Activated naive CD8-positive, alpha-beta T cell treated with anti-CD3 and anti-CD28 coated beads for 36 hours (primary cell): ENCODE data around the gene MKRN2OS. TPM values are rescaled to one million over a fixed set of nuclear protein-coding genes. Genes with fewer than 3 reads are reported as not detected.

Experiments used
- DNase-seq: peaks from one replicate; pipeline ENCODE4 v3.0.0; 2021
- H3K27ac Mint-ChIP-seq: one replicate; pipeline ENCODE4 v1.8.0; 2022; ENCODE audit warnings: mild to moderate bottlenecking, moderate library complexity, mixed read lengths
- H3K27me3 Mint-ChIP-seq: one replicate; pipeline ENCODE4 v1.8.0; 2022; ENCODE audit warnings: mild to moderate bottlenecking, mixed read lengths
- H3K36me3 Mint-ChIP-seq: one replicate; pipeline ENCODE4 v1.8.0; 2021; ENCODE audit warnings: mild to moderate bottlenecking, mixed read lengths
- H3K4me1 Mint-ChIP-seq: one replicate; pipeline ENCODE4 v1.8.0; 2021; ENCODE audit warnings: mixed read lengths
- H3K4me3 Mint-ChIP-seq: one replicate; pipeline ENCODE4 v1.8.0; 2022; ENCODE audit warnings: mild to moderate bottlenecking, moderate library complexity, mixed read lengths
- H3K9me3 Mint-ChIP-seq: one replicate; pipeline ENCODE4 v1.8.0; 2022; ENCODE audit warnings: mixed read lengths
- total RNA-seq, 2 experiments: library from RNA; stranded (reverse); gene quantifications; one replicate each; pipeline ENCODE4 v1.2.3, GENCODE V29; 2021

Gene MKRN2OS
- total RNA-seq, 2 experiments from 2014 or later = not detected

DNA sequence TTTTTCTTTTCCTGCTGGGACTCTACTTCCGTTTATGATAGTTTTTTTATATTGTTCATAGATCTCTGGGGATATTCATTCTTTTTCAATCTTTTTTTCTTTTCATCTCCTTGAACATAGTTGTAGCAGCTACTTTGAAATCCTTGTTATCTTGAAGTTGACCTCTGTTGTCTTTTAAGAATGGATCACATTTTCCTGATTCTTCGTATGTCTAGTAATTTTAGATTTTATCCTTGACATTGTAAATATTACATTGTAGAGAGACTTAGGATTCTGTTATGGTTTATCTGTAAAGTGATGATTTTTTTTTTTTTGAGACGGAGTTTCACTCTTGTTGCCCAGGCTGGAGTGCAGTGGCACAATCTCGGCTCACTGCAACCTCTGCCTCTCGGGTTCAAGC lies 32.1 kb upstream of the MKRN2OS start:
- no peak for DNase-seq
- peaks cover 61% of the 10 kb centered on the region for H3K36me3 Mint-ChIP-seq
- H3K9me3 Mint-ChIP-seq = peaks cover 3% of the 10 kb centered on the region
- no peaks in the 10 kb centered on the region for H3K4me1 Mint-ChIP-seq
- peak overlapping the region; percentile 19 for H3K27ac Mint-ChIP-seq
- H3K27me3 Mint-ChIP-seq = no peaks in the 10 kb centered on the region
- no peak overlapping the region for H3K4me3 Mint-ChIP-seq

DNA sequence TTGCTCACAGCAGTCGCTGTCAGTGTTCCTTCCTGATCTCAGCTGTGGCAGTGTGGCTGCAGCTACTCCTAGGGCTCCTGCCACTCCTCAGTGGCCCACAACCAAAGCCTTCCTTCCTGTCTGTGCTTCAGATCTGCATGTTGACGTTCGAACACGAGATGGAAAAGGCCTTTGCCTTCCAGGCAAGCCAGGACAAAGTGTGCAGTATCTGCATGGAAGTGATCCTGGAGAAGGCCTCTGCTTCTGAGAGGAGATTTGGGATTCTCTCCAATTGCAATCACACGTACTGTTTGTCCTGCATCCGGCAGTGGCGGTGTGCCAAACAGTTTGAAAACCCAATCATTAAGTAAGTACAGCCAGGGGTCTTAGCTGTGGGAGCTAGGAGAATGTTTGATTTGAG lies 29.4 kb upstream of the MKRN2OS start:
- H3K4me1 Mint-ChIP-seq = no peaks in the 10 kb centered on the region
- no peaks in the 10 kb centered on the region for H3K27me3 Mint-ChIP-seq
- DNase-seq = no peak
- H3K36me3 Mint-ChIP-seq = peaks cover 61% of the 10 kb centered on the region
- no peak overlapping the region for H3K27ac Mint-ChIP-seq
- H3K4me3 Mint-ChIP-seq = no peak overlapping the region
- peaks cover 3% of the 10 kb centered on the region for H3K9me3 Mint-ChIP-seq

GRCh38 chr3:12574131-12574530 lies 28.8 kb upstream of the MKRN2OS start:
- Mint-ChIP-seq H3K4me3 (no peak overlapping the region), H3K27ac (no peak overlapping the region), H3K36me3 (peaks cover 59% of the 10 kb centered on the region), H3K27me3 (no peaks in the 10 kb centered on the region), H3K9me3 (peaks cover 3% of the 10 kb centered on the region), H3K4me1 (peaks cover 3% of the 10 kb centered on the region)
- no peak for DNase-seq

GRCh38 chr3:12571986-12572385 lies 26.7 kb upstream of the MKRN2OS start:
- H3K27ac Mint-ChIP-seq = no peak overlapping the region
- H3K4me3 Mint-ChIP-seq = no peak overlapping the region
- no peaks in the 10 kb centered on the region for H3K27me3 Mint-ChIP-seq
- no peaks in the 10 kb centered on the region for H3K9me3 Mint-ChIP-seq
- DNase-seq = no peak
- peaks cover 9% of the 10 kb centered on the region for H3K4me1 Mint-ChIP-seq
- H3K36me3 Mint-ChIP-seq = peaks cover 46% of the 10 kb centered on the region

DNA sequence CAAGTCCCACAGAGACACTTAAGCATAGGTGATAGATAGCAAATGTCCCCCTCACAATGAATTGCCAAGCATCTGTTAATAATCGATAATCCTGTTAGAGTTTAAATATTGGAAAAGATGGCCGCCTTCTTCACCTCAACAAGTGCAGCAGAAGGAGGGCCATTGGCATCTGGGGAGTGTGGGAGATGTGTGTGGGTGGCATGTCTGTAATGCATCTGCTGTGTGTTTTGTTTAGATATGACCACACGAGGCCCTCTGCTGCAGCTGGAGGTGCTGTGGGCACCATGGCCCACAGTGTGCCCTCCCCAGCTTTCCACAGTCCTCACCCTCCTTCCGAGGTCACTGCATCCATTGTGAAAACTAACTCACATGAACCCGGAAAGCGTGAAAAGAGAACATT lies 24.5 kb upstream of the MKRN2OS start:
- Mint-ChIP-seq H3K4me3 (no peak overlapping the region), H3K4me1 (peaks cover 18% of the 10 kb centered on the region), H3K27me3 (no peaks in the 10 kb centered on the region), H3K9me3 (peaks cover 9% of the 10 kb centered on the region), H3K36me3 (peaks cover 43% of the 10 kb centered on the region), H3K27ac (no peak overlapping the region)
- DNase-seq = no peak

- H3K4me1 Mint-ChIP-seq = peaks cover 20% of the 10 kb centered on the region
- H3K27ac Mint-ChIP-seq = no peak overlapping the region
- H3K36me3 Mint-ChIP-seq = peaks cover 44% of the 10 kb centered on the region
- H3K9me3 Mint-ChIP-seq = peaks cover 9% of the 10 kb centered on the region
- no peak for DNase-seq
- H3K4me3 Mint-ChIP-seq = no peak overlapping the region
- no peaks in the 10 kb centered on the region for H3K27me3 Mint-ChIP-seq
These were observed 23.4 kb upstream of the MKRN2OS start for GRCh38 chr3:12568747-12569146.

DNA sequence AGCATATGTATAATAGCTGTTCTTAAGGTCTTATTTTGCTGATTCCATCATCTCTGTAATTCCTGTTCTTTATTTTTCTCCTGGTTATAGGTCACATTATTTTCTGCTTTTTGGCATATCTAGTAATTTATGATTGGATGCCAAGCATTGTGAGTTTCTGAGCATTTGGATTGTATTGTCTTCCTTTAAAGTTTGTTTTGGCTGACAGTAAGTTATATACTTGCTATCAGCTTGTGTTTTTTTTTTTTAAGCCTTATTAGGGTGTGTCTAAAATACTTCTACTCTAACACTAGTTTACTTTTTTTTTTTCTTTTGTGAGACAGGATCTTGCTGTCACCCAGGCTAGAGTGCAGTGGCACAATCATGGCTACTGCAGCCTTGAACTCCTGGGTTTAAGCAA lies 21.7 kb upstream of the MKRN2OS start:
- Mint-ChIP-seq H3K4me1 (peaks cover 26% of the 10 kb centered on the region), H3K9me3 (peaks cover 9% of the 10 kb centered on the region), H3K36me3 (peaks cover 36% of the 10 kb centered on the region), H3K27ac (no peak overlapping the region), H3K27me3 (no peaks in the 10 kb centered on the region), H3K4me3 (no peak overlapping the region)
- DNase-seq = no peak

GRCh38 chr3:12562451-12562850 lies 17.2 kb upstream of the MKRN2OS start:
- no peak for DNase-seq
- Mint-ChIP-seq H3K27me3 (no peaks in the 10 kb centered on the region), H3K36me3 (peaks cover 22% of the 10 kb centered on the region), H3K4me3 (no peak overlapping the region), H3K27ac (no peak overlapping the region), H3K9me3 (peaks cover 9% of the 10 kb centered on the region), H3K4me1 (peaks cover 56% of the 10 kb centered on the region)

DNA sequence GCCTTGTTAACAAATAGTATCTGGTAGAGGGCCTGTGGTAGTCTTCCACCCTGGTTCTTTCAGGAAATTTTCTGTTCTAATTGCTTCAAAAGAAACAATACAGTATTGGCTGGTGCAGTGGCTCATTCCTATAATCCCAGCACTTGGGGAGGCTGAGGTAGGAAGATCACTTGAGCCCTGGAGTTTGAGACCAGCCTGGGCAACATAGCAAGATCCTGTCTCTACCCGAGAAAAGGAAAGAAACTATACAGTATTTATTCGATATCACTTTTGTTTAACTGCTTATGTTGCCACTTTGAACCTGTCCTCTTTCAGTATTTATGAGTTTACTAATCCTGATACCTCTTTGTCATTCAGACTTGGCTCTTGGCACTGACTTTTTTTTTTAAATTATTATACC lies 16.1 kb upstream of the MKRN2OS start:
- Mint-ChIP-seq H3K4me1 (peaks cover 59% of the 10 kb centered on the region), H3K9me3 (peaks cover 6% of the 10 kb centered on the region), H3K27ac (peak overlapping the region; percentile 48), H3K4me3 (no peak overlapping the region), H3K27me3 (no peaks in the 10 kb centered on the region), H3K36me3 (peaks cover 16% of the 10 kb centered on the region)
- no peak for DNase-seq

DNA sequence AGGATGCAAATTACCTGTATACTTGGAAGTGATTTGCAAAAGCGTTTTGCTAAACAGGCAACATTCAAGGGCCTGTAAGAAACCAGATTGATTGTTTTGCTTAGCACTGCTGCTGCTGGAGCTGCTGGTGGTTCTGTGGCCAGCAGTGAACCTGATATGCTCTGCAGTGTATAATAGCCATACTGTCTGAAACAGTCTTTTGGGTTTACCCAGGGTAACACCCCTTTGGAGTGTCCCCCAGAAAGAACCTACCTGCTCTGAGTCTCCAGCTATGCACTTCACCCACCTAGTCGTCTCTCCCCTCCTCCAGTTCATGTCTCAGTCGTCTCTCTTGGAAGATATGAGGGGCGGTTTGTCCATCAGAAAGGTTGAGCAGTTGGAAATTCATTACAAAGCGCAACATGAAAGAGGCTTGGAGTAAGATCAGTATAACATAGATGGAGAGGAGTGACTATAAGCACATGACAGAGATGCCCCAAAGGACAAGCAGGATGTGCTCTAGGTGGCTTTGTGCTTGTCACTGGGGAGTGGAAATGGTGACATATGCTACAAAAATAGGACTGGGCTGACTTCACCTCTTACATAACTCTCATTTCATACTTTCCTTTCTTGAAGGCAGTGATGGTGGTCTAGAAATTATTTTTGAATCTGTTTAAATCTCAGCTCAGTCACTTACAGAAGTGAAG lies 15.3 kb upstream of the MKRN2OS start:
- H3K27ac Mint-ChIP-seq = peak overlapping the region; percentile 78
- H3K4me1 Mint-ChIP-seq = peaks cover 60% of the 10 kb centered on the region
- peaks cover 2% of the 10 kb centered on the region for H3K9me3 Mint-ChIP-seq
- no peak overlapping the region for H3K4me3 Mint-ChIP-seq
- DNase-seq = no peak
- peaks cover 11% of the 10 kb centered on the region for H3K36me3 Mint-ChIP-seq
- H3K27me3 Mint-ChIP-seq = peaks cover 4% of the 10 kb centered on the region

DNA sequence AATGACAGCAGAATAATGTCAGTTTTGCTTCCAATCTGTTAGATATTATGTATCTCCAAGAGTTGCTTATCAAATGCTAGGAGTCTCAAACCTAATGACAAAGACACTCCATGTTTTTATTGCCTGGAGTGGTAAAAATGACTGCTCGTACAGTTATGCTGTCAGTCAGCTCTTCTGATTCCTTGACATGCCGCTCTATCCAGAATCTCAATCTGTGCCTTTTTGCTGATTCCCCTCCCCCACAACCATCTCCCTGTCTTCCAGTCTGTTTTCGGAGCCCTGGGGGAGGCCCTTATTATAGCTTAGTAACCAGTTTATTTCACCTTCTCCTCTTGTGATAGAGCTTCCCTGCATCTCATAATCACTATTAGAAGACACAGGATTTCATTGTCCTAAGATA lies 14.2 kb upstream of the MKRN2OS start:
- Mint-ChIP-seq H3K9me3 (no peaks in the 10 kb centered on the region), H3K27ac (no peak overlapping the region), H3K4me3 (peak overlapping the region; percentile 24), H3K27me3 (peaks cover 14% of the 10 kb centered on the region), H3K36me3 (peaks cover 2% of the 10 kb centered on the region), H3K4me1 (peaks cover 54% of the 10 kb centered on the region)
- DNase-seq = no peak

DNA sequence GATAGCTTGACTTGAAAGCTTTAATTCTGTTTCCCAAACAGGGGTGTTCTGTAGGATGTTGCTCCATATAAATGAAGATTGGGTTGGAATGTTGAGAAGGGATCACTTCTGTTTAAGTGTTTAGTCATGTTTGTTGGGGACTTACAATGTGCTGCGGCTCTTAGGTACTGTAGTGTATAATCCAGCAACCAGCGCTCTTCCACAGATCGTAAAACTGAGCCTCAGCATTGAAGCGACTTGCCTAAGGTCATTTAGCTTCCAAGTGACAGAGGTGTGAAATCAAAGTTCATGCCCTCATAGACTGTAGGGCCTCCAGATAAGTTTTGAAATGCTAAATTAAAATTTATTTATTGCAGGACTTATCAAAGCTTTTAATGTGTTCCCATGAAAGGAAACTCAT lies 13.4 kb upstream of the MKRN2OS start:
- Mint-ChIP-seq H3K27ac (no peak overlapping the region), H3K27me3 (peaks cover 23% of the 10 kb centered on the region), H3K4me1 (peaks cover 58% of the 10 kb centered on the region), H3K9me3 (no peaks in the 10 kb centered on the region), H3K4me3 (peak overlapping the region; percentile 86), H3K36me3 (no peaks in the 10 kb centered on the region)
- DNase-seq = no peak

- H3K9me3 Mint-ChIP-seq = no peaks in the 10 kb centered on the region
- H3K27ac Mint-ChIP-seq = peak overlapping the region; percentile 89
- no peaks in the 10 kb centered on the region for H3K36me3 Mint-ChIP-seq
- peak overlapping the region; percentile 86 for H3K4me3 Mint-ChIP-seq
- H3K27me3 Mint-ChIP-seq = peaks cover 31% of the 10 kb centered on the region
- peaks cover 57% of the 10 kb centered on the region for H3K4me1 Mint-ChIP-seq
- DNase-seq = no peak
These were observed 12.3 kb upstream of the MKRN2OS start for GRCh38 chr3:12557473-12558100.

DNA sequence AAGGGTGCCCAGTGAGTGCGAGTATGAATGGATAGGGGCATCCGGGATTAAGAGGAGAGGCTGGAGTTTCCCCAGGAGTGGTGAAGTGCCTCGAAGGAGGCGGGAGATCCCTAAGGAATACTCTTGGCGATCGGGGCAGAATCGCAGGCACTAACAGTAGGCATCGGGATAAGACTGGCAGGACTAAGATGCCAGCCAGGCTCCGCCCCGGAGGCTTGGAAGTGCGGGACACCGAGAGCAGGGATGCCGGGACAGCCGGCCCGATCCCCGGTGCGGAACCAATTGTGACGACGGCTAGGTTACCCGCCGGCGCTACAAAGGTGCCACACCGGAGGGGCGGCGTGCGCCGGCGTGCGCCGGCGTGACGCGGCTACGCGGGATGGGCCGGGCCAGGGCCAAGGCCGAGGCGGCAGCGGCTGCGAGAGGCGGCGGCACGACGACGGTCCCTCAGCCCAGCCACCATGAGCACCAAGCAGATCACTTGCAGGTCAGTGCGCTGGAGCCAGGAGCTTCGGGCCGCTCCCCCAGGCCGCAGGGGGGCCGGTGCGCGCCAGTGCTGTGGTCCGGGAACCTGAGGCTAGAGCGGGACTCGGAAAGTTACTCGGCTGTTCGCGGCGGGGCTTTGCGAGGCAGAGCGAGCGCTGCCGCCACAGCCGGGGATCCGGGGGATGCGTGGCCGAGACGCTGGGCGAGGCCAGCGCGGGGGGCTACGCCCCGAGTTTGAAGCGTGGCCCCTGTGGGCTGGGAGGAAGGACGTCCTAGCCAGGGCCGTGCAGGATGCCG lies 11.6 kb upstream of the MKRN2OS start, which contains the start of gene MKRN2:
Gene MKRN2, plus strand, starts transcription at position 398 of the 783 bp plus-strand sequence. Its CDS starts 64 bp downstream, at position 462.
- DNase-seq = peak; percentile 88
- H3K4me3 Mint-ChIP-seq = peak within 1 kb of the TSS; percentile 86
- no peaks in the 10 kb centered on the region for H3K9me3 Mint-ChIP-seq
- H3K27me3 Mint-ChIP-seq = peaks cover 31% of the 10 kb centered on the region
- no peaks in the 10 kb centered on the region for H3K36me3 Mint-ChIP-seq
- H3K27ac Mint-ChIP-seq = peak within 1 kb of the TSS; percentile 89
- H3K4me1 Mint-ChIP-seq = peaks cover 52% of the 10 kb centered on the region

DNA sequence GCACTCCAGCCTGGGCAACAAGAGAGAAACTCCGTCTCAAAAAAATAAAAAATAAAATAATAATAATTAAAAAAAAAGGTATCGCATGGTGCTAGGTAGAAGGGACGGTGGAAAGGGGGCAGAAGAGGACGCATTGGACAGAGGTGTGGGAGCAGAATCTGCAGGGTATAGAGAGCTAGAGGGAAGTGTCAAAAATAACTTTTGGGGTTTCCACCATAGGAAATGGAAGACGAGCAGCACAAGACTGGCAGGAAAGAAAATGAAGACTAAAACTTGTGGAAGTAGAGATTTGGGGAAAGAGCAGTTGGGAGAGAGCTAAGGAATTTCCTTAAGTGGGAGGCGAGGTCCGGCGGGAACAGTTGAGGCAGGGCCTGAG lies 11.0 kb upstream of the MKRN2OS start:
- Mint-ChIP-seq H3K9me3 (no peaks in the 10 kb centered on the region), H3K27me3 (peaks cover 31% of the 10 kb centered on the region), H3K36me3 (no peaks in the 10 kb centered on the region), H3K4me3 (peak overlapping the region; percentile 86), H3K4me1 (peaks cover 46% of the 10 kb centered on the region), H3K27ac (peak overlapping the region; percentile 73)
- no peak for DNase-seq
